K562 (cell line): Measurements from ENCODE around the gene MED22. TPM values are rescaled to one million over a fixed set of nuclear protein-coding genes. Genes with fewer than 3 reads are reported as not detected.
A peak's percentile ranks its signal among the peaks of the same experiment; 100 is the strongest.

Experiments used
- ATAC-seq: fragments of 200-7000 bp; cut with Tn5 transposase; 3 replicates; pipeline ENCODE4 v1.9.1; 2020; ENCODE audit warnings: moderate library complexity
- BruUV-seq: library from RNA; stranded (reverse); fragments of 400-500 nt; replicated peaks from 2 replicates; lab custom pipeline; 2021; lab: Mats Ljungman, UMichigan
- CTCF ChIA-PET: fragments of 300-600 bp; formaldehyde crosslinking; extraction: SDS; loops from one replicate; lab custom pipeline; 2021; ENCODE audit warnings: low intra/inter-chr PET ratio; lab: Yijun Ruan, JAX
- POLR2A ChIA-PET: fragments of 300-600, 350-650 bp; sonication (Branson Sonifier 250); formaldehyde crosslinking; extraction: SDS; loops from one replicate; lab custom pipeline; 2021; ENCODE audit warnings: antibody characterized with exemption, inconsistent platforms; lab: Yijun Ruan, JAX
- DNase-seq, 4 experiments: peaks; one replicate each; pipeline versions ENCODE4 v3.0.0 to v3.0.0-alpha.2; 2011 to 2018; ENCODE audit warnings: low spot score in 3 of 4, mixed read lengths in 3 of 4; ENCODE audit errors: extremely low read depth in 1 of 4
- FAIRE-seq: peaks from 2 replicates; lab custom pipeline; 2011; peaks lifted over from hg19 to GRCh38; lab: Jason Lieb, UNC
- H2AFZ ChIP-seq: 2 replicates; pipeline ENCODE4 v1.6.0; 2011; ENCODE audit warnings: low read depth, low read length, control low read depth, inconsistent platforms
- H3K27ac ChIP-seq: fragments of 200-600 bp; 3 replicates; pipeline ENCODE4 v1.8.0; 2011; ENCODE audit warnings: low read depth, mild to moderate bottlenecking, control low read depth, inconsistent platforms, low read length, moderate library complexity, mixed read lengths; ENCODE audit errors: extremely low read depth
- H3K27me3 ChIP-seq, 2 experiments: fragments of 300-600 bp in 1 of 2; 2 replicates in 1 of 2; 3 replicates in 1 of 2; pipeline versions ENCODE4 v1.6.0 to v1.8.0; 2011; ENCODE audit warnings: inconsistent platforms in 2 of 2, low read length in 2 of 2, mild to moderate bottlenecking in 1 of 2, mixed read lengths in 1 of 2, moderate library complexity in 1 of 2; ENCODE audit not compliant: control insufficient read depth in 2 of 2, insufficient read depth in 2 of 2
- H3K36me3 ChIP-seq: fragments of 300-600 bp; 3 replicates; pipeline ENCODE4 v1.8.0; 2011; ENCODE audit warnings: mild to moderate bottlenecking, low read length, inconsistent platforms; ENCODE audit not compliant: control insufficient read depth, insufficient read depth
- H3K4me1 ChIP-seq, 2 experiments: fragments of 200-600 bp in 1 of 2; replicated peaks in 1 of 2; 2 replicates in 1 of 2; 3 replicates in 1 of 2; pipeline versions ENCODE4 v1.5.1 to v1.8.0; 2011; ENCODE audit warnings: inconsistent platforms in 2 of 2, low read length in 2 of 2, mild to moderate bottlenecking in 1 of 2, mixed read lengths in 1 of 2, moderate library complexity in 1 of 2; ENCODE audit not compliant: control insufficient read depth in 2 of 2, insufficient read depth in 2 of 2
- H3K4me2 ChIP-seq: 2 replicates; pipeline ENCODE4 v1.6.1; 2011; ENCODE audit warnings: low read length, control low read depth, inconsistent platforms, mixed read lengths; ENCODE audit not compliant: insufficient read depth
- H3K4me3 ChIP-seq: fragments of 200-600 bp; sonication (generic), shearing (Covaris generic); 2 replicates; pipeline ENCODE4 v1.5.1; 2016; ENCODE audit warnings: control low read depth, inconsistent platforms
- H3K79me2 ChIP-seq: fragments of 200-600 bp; 3 replicates; pipeline ENCODE4 v1.8.0; 2011; ENCODE audit warnings: low read length, inconsistent platforms; ENCODE audit not compliant: control insufficient read depth, insufficient read depth
- H3K9ac ChIP-seq, 2 experiments: 2 replicates each; pipeline versions ENCODE4 v1.6.0 to v1.6.1; 2011; ENCODE audit warnings: low read depth in 2 of 2, low read length in 2 of 2, control low read depth in 1 of 2, inconsistent platforms in 1 of 2, mild to moderate bottlenecking in 1 of 2, mixed read lengths in 1 of 2; ENCODE audit not compliant: insufficient read depth in 1 of 2
- H3K9me1 ChIP-seq: one replicate; pipeline ENCODE4 v1.6.0; 2011; ENCODE audit warnings: inconsistent platforms, mild to moderate bottlenecking, low read length, moderate library complexity; ENCODE audit not compliant: control insufficient read depth, insufficient read depth
- H3K9me3 ChIP-seq: replicated peaks from 2 replicates; pipeline ENCODE4 v1.5.1; 2011; ENCODE audit warnings: low read depth, low read length, inconsistent platforms; ENCODE audit not compliant: control insufficient read depth, insufficient read depth
- H4K20me1 ChIP-seq: replicated peaks from 2 replicates; pipeline ENCODE4 v1.6.1; 2011; ENCODE audit warnings: low read length, inconsistent platforms, mixed read lengths; ENCODE audit not compliant: control insufficient read depth, insufficient read depth
- CHCHD3 ChIP-seq: fragments of 250-450 bp; sonication (Bioruptor Pico); IDR thresholded peaks from 2 replicates; pipeline ENCODE4 v2.1.2; 2022; ENCODE audit warnings: mild to moderate bottlenecking
- CREB1 ChIP-seq, 2 experiments: sonication (generic) in 1 of 2; formaldehyde crosslinking in 1 of 2; IDR thresholded peaks; 2 replicates each; pipeline versions ENCODE4 v1.6.1 to v1.8.0; 2012 to 2022; ENCODE audit warnings: inconsistent platforms in 1 of 2, mild to moderate bottlenecking in 1 of 2, missing genetic modification reagents in 1 of 2, moderate library complexity in 1 of 2
- CSDE1 ChIP-seq, 2 experiments: fragments of 450-650 bp; IDR thresholded peaks; 2 replicates each; pipeline ENCODE4 v1.6.1; 2016; ENCODE audit warnings: mild to moderate bottlenecking in 1 of 2
- DACH1 ChIP-seq: fragments of 450-650 bp; IDR thresholded peaks from 2 replicates; pipeline ENCODE4 v1.6.1; 2018; ENCODE audit not compliant: partially characterized antibody
- EHMT2 ChIP-seq: fragments of 450-650 bp; IDR thresholded peaks from 2 replicates; pipeline ENCODE4 v1.6.1; 2018; ENCODE audit warnings: antibody characterized with exemption
- EZH2 ChIP-seq: IDR thresholded peaks from 2 replicates; pipeline ENCODE4 v1.6.1; 2012; ENCODE audit warnings: low read depth, mild to moderate bottlenecking, inconsistent platforms, low read length, borderline replicate concordance
- KDM1A ChIP-seq, 2 experiments: fragments of 450-650 bp; IDR thresholded peaks; 2 replicates each; pipeline ENCODE4 v1.6.1; 2016; ENCODE audit warnings: mild to moderate bottlenecking in 2 of 2
- PHF20 ChIP-seq: fragments of 450-650 bp; IDR thresholded peaks from 2 replicates; pipeline ENCODE4 v1.6.1; 2018; ENCODE audit not compliant: partially characterized antibody
- POLR2AphosphoS5 ChIP-seq: IDR thresholded peaks from 2 replicates; pipeline ENCODE4 v1.6.1; 2011; ENCODE audit warnings: mild to moderate bottlenecking, low read depth, low read length, moderate library complexity; ENCODE audit not compliant: control insufficient read depth, insufficient read depth
- TSC22D4 ChIP-seq: fragments of 450-650 bp; IDR thresholded peaks from 2 replicates; pipeline ENCODE4 v1.6.1; 2016; ENCODE audit warnings: missing genetic modification characterization, missing biosample characterization, control low read depth
- ZNF347 ChIP-seq: fragments of 450-650 bp; formaldehyde crosslinking; IDR thresholded peaks from 2 replicates; pipeline ENCODE4 v1.4.0; 2020; ENCODE audit warnings: low read depth, mild to moderate bottlenecking, moderate library complexity
- ZNF57 ChIP-seq: fragments of 450-650 bp; formaldehyde crosslinking; IDR thresholded peaks from 2 replicates; pipeline ENCODE4 v1.4.0; 2020; ENCODE audit warnings: mild to moderate bottlenecking, moderate library complexity
- WGBS: fragments of 100-300 bp; shearing (Covaris generic); methylation state at CpG from one replicate; pipeline ENCODE4 v1.1.6; 2016; ENCODE audit warnings: low coverage, mixed read lengths; ENCODE audit not compliant: insufficient coverage; ENCODE audit errors: missing lambda C conversion rate; 5-methylcytosine and 5-hydroxymethylcytosine counted together
- in situ Hi-C: fragments of 300-500 bp; cut with MboI; formaldehyde crosslinking; loops from 4 replicates; pipeline ENCODE4 v1.15.0; 2018; ENCODE audit warnings: inconsistent platforms, mixed read lengths
- intact Hi-C: fragments of 100-400 bp; cut with micrococcal nuclease; formaldehyde crosslinking; loops from 2 replicates; pipeline ENCODE4 v1.14.2; 2022
- polyA plus RNA-seq, 8 experiments: library from polyadenylated mRNA; depleted of rRNA in 4 of 8; stranded (reverse) in 5 of 8; unstranded in 3 of 8; fragments of >200 nt; fragmentation: Nextera tagmentation in 2 of 8; fragmentation: Illumina TruSeq in 1 of 8; extraction: Ambion mirVana in 2 of 8; extraction: Trizol in 1 of 8; gene quantifications; 2 replicates each; pipeline versions ENCODE4 v1.2.1 to v1.2.3, GENCODE V29; 2011 to 2014; ENCODE audit warnings: inconsistent platforms in 1 of 8, missing spikeins in 1 of 8
- total RNA-seq, 7 experiments: library from RNA; depleted of rRNA in 6 of 7; stranded (reverse); fragments of >200 nt in 6 of 7; fragmentation: Illumina TruSeq in 2 of 7; extraction: Trizol in 2 of 7; gene quantifications; 2 replicates each; pipeline versions ENCODE4 v1.2.1 to v1.2.3, GENCODE V29; 2011 to 2021; ENCODE audit warnings: low replicate concordance in 1 of 7
- TF ChIP-seq, protein P1 (sequence below), 2 experiments: fragments of 450-650 bp; conservative IDR thresholded peaks; 2 replicates each; pipeline ENCODE4 v1.6.1; 2017; ENCODE audit warnings: mild to moderate bottlenecking in 2 of 2, moderate library complexity in 2 of 2

The MED22 gene
- total and polyA plus RNA-seq, 9 of the 15 experiments (the other 6 are each of a cell fraction or from before 2014, with no cell fraction given) = 0.73 to 35.6 (median 22.3) TPM

DNA sequence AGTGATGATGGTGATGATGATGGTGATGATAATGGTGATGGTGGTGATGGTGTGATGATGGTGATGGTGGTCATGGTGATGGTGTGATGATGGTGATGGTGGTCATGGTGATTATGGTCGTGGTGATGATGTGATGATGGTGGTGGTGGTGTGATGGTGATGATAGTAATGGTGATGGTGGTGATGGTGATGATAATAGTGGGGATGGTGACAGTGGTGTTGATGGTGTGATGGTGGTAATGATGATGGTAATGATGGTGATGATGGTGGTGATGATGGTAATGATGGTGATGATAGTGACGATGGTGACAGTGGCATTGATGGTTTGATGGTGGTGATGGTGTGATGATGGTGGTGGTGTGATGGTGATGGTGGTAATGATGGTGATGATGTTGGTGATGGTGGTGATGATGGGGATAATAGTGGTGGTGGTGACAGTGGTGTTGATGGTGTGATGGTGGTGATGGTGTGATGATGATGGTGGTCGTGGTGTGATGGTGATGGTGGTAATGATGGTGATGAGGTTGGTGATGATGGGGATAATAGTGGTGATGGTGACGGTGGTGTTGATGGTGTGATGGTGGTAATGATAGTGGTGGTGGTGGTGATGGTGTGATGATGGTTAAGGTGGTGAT is 34.7 kb upstream of the MED22 start:
- FAIRE-seq = no peak
- in situ Hi-C loops = no loop called here

DNA sequence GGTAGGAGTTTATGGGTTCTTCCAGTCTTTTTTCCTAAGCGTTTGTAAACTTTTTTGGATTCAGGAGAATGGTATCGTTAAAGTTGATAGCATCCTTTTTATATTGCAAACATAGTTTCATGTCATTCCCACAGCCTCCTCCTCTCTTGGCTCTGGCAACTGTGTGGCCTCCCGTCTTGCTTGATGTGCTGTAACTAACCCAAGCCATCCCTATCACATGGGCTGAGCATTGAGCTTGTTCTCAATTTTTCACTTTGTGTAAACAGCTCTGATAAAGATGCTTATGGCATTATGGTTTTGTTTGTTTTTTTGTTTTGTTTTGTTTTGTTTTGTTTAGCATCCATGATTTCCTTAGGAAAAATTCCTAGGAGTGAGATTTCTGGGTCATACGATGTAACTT is 32.8 kb upstream of the MED22 start:
- H3K4me2 ChIP-seq = no peak overlapping the region
- CTCF ChIA-PET = no interaction called here
- intact Hi-C loops (no loop called here), in situ Hi-C loops (no loop called here)
- H3K27ac ChIP-seq = no peak overlapping the region
- H3K4me1 ChIP-seq = peaks cover 11 to 31% of the 10 kb centered on the region in 2 experiments; a peak in 4 of 5 replicates
- no peak overlapping the region for H2AFZ ChIP-seq
- FAIRE-seq (no peak), ATAC-seq (no peak), DNase-seq (no peak)
- H3K9me1 ChIP-seq = no peaks in the 10 kb centered on the region
- no peak overlapping the region for H3K4me3 ChIP-seq
- H3K27me3 ChIP-seq = peaks cover 0 to 7% of the 10 kb centered on the region in 2 experiments; a peak in 2 of 5 replicates
- BruUV-seq = no TSS peak
- H3K9me3 ChIP-seq = peaks cover 5% of the 10 kb centered on the region
- no peaks in the 10 kb centered on the region for H3K36me3 ChIP-seq
- TF ChIP-seq, protein P1, sequence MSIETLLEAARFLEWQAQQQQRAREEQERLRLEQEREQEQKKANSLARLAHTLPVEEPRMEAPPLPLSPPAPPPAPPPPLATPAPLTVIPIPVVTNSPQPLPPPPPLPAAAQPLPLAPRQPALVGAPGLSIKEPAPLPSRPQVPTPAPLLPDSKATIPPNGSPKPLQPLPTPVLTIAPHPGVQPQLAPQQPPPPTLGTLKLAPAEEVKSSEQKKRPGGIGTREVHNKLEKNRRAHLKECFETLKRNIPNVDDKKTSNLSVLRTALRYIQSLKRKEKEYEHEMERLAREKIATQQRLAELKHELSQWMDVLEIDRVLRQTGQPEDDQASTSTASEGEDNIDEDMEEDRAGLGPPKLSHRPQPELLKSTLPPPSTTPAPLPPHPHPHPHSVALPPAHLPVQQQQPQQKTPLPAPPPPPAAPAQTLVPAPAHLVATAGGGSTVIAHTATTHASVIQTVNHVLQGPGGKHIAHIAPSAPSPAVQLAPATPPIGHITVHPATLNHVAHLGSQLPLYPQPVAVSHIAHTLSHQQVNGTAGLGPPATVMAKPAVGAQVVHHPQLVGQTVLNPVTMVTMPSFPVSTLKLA (conservative IDR thresholded peaks at IDR 0.05) = no peak
- TF ChIP-seq EZH2 = no peak
- no peak for TF ChIP-seq CHCHD3 (CRISPR knock-in tag)
- no peak for TF ChIP-seq POLR2AphosphoS5
- POLR2A ChIA-PET = interaction anchor here (0.5 to 0.6 kb wide), 2 partner anchors 25 to 319 kb away, joined by 3 read pairs; partner anchors contain the start of gene CEL
- H3K79me2 ChIP-seq = peaks cover 9% of the 10 kb centered on the region; the same call in 2 of the 3 replicates
- 26% methylated on average over 4 of the region's 4 CpGs for WGBS
- no peak overlapping the region for H3K9ac ChIP-seq
- no peaks in the 10 kb centered on the region for H4K20me1 ChIP-seq

More for the DNA sequence above, 34.7 kb upstream of the MED22 start:
- Histone ChIP-seq H3K9me3 (peaks cover 5% of the 10 kb centered on the region), H2AFZ (no peak overlapping the region), H3K9me1 (no peaks in the 10 kb centered on the region), H3K27me3 (peaks cover 3 to 23% of the 10 kb centered on the region in 2 experiments; a peak in 4 of 5 replicates), H3K36me3 (no peaks in the 10 kb centered on the region), H4K20me1 (no peaks in the 10 kb centered on the region; the same call in 1 of the 2 replicates), H3K4me2 (no peak overlapping the region), H3K4me1 (peaks cover 11 to 22% of the 10 kb centered on the region in 2 experiments; a peak in 4 of 5 replicates), H3K79me2 (no peaks in the 10 kb centered on the region), H3K27ac (no peak overlapping the region), H3K9ac (no peak overlapping the region), H3K4me3 (no peak overlapping the region)
- CTCF ChIA-PET = no interaction called here
- WGBS = 2% methylated on average over 4 of the region's 4 CpGs
- intact Hi-C loops = no loop called here
- ATAC-seq (no peak), DNase-seq (no peak)
- no TSS peak for BruUV-seq
- TF ChIP-seq DACH1 (no peak), ZNF347 (CRISPR knock-in tag) (no peak), CSDE1 (IDR thresholded peaks at IDR 0.05) (0 out of 4 replicates have a peak, but pooled peaks of 1 of the 2 experiments have one; percentile 12), KDM1A (IDR thresholded peaks at IDR 0.05) (peak in 1 of 2 experiments; percentile 32; a peak in 1 of 4 replicates), EHMT2 (0 out of 2 replicates have a peak, but pooled peaks have one; percentile 19), TSC22D4 (0 out of 2 replicates have a peak, but pooled peaks have one; percentile 10), CREB1 (IDR thresholded peaks at IDR 0.05) (no peak), CREB1 (CRISPR knock-in tag; IDR thresholded peaks at IDR 0.05) (no peak), ZNF57 (no peak), PHF20 (peak; percentile 24)
- POLR2A ChIA-PET = no interaction called here
